CD4-positive, alpha-beta T cell treated with Interleukin-21 for 1 hour (primary cell): Measurements from ENCODE around the gene DTNA.
"Not testable (repeated sequence)": the region's sequence is repeated elsewhere in the genome, so short reads cannot be mapped to it uniquely, and the experiment has no call there.

Experiments used
- DNase-seq: peaks from one replicate; pipeline ENCODE4 v3.0.0-alpha.2; 2020

The DTNA gene

GRCh38 chr18:34726286-34727004, 16.3 kb downstream of the DTNA start:
- DNase-seq, result no peak

- no peak for DNase-seq
Measured at GRCh38 chr18:34729264-34729663, 19.2 kb downstream of the DTNA start.

DNA sequence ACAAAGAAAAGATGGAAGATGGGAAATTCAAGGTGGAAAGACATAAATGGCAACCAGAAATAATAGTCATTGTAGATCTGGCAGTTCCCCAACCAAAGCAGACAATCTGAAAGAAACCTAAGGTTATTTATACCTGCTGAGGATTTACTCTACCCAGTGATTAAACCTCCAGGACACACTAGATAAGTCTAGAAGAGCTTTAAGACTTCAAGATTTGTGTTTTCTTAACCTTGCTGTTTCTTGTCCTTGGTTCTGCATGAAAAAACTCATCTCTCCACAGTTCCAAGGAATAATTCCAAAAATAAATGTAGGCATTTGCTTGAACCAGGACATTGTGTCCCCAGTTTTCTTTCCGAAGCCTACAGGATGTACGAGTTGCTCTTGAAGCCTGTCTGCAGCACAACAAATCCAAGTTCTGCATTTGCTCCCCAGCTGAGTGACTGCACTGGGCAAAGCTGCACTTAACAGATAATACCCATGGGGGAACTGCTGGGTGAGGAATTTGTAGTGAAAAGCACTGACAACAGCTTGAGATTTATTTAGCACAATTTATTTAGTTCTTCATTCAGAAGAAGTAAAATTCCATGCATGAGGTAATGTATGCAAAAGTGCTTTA, 19.8 kb downstream of the DTNA start:
- no peak for DNase-seq

DNA sequence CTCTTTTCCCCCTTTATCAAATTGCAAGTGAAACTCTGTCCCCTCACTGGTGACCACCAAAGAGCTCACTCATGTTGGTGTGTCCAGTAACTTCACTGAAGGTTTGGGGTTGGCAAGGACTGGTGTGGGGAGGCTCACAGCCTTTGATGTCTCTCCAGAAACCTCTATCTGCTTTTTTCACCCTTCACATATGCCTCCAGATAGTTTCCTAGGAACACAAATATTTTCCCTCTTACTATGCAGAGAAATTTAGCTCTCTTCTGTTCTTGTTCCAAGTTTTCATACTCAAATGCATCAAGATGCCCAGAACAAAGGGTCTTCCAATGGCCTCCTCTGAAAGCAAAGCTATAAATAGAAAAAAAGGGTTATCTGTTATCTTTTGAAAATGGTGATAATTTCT, 20.7 kb downstream of the DTNA start:
- no peak for DNase-seq

- no peak for DNase-seq
Measured at GRCh38 chr18:34734056-34734455, 24.0 kb downstream of the DTNA start.

GRCh38 chr18:34734526-34734925, 24.4 kb downstream of the DTNA start:
- DNase-seq, result not testable (repeated sequence)

DNA sequence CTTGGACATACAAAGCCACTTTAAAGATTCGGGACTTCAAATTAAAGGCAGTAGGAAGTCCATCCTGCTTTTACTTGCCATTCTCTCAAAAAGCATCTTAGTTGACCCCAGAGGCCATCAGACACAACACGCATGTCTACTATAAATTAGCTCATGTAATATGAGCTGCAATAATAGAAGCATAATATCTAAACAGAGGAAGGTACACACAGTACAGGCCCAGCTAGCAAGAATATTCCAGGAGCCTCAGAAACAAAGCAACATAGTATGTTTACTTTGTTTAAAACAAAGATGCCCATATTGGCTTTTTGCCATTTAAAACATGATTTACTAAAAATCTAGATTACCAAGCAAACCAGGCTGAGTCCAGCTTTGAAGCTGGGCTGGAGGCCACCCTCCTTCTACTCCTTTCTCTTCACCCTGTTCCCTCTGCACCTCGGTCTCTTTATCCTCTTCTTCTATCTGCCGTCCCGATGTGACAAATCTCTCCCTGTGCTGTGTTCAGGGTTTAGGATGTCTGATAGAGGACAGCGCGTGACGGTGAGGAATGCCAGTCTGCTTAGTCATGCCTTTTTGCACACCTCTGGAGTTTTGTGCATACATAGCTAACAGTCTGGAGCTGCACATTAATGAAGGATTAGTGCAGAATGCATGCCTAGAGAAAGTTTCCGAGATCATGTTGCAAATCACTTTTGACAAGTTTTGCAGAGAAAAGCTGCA, 28.2 kb downstream of the DTNA start:
- DNase-seq, result no peak

DNA sequence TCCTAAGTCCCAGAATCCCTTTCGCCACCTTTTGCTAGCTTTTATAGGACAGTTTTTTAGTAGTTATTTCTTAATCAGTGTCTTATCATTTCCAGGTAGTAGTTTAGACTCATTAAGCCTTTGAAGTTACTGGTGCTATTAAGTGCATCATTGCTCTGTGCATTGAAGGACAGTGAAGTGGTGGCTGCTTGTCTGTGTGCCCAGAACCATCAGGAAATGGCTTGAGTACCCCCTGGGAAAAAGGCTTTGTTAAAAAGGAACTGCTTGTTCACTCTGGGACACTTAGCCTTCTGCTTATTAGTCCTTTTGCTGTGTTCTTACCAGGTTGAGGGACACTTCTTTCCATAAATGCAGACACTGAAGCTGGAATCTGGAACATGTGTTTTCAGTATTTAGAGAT, 30.0 kb downstream of the DTNA start:
- no peak for DNase-seq

DNA sequence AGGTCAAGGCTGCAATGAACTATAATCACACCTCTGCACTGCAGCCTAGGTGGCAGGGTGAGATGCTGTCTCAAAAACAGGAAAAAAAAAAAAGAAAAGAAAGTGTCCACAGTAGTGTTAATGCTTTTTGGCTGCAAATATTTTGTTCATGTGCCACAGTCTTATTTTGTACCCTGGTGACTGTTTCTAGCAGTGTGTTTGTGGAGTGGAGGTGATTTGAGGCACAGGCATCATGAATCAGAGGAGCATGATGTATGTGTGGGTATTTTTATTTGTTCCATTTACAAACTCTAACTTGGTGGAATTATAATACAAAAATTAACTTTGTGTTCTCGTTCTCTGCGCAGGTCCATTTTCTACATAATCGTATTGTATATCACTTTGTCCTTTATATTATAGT, 30.6 kb downstream of the DTNA start:
- no peak for DNase-seq

GRCh38 chr18:34741401-34741800, 31.3 kb downstream of the DTNA start:
- DNase-seq, result no peak

GRCh38 chr18:34742891-34743341, 32.8 kb downstream of the DTNA start:
- DNase-seq, result no peak

DNA sequence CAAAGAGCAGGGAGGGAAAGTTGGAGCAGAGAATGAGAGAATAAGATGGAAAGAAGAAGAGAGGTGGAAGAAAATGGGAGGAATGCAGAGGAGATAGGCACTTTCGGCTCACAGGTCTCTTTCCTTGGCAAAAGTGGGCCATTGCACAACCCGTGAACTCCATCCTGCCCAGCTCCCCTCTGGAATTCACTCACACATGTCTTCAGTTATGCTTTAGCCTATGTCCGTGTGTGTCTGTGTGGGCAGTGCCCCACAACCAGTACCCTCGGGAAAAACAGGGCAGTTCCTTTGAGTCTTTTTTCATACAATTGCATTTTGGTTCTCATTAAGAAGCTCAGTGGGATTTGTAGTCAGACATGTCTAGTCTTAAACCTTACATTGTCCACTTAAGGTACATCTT, 34.5 kb downstream of the DTNA start:
- DNase-seq, result no peak

- DNase-seq, result no peak
Measured at GRCh38 chr18:34746614-34747013, 36.5 kb downstream of the DTNA start.

DNA sequence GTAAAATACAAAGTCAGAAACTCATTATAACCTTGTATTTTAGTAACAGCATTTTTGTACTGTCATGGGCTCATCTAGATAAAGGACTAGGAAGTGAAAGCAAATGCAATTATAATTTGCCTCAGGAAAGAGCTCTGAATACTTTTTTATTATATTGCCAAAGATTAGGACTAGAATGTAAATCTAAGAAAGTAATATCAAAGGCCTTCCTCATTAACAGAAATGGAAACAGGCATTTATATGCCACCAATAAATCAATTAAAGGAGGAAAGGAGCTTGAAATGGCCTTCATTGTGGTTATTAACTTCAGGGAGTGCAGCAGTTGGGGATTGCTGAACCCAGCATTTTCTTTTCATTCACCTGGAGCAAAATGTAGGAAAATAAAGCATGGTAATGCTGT, 39.6 kb downstream of the DTNA start:
- no peak for DNase-seq

DNA sequence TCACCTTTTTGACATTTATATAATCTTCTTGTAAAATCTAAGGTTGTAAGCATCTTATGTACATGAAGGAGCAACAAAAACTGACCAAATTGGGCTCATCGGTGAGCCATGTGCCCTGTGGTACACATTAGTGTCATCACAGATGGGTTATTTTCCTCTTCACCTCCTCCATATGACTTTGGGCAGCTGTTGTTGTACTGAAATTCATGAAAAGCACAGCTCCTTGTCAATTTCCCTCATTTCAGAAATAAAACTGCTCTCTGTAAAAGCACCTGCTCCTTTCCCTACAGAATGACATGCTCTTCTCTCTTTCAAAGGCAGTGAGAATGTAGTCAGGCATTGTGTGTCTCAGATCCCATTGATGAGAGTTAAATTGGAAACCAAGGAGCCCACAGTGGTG, 42.0 kb downstream of the DTNA start:
- no peak for DNase-seq

GRCh38 chr18:34754300-34754699, 44.2 kb downstream of the DTNA start:
- no peak for DNase-seq

GRCh38 chr18:34757666-34758065, 47.6 kb downstream of the DTNA start:
- DNase-seq, result no peak

- no peak for DNase-seq
Measured at GRCh38 chr18:34758378-34758948, 48.4 kb downstream of the DTNA start.

GRCh38 chr18:34760444-34760843, 50.3 kb downstream of the DTNA start:
- DNase-seq, result no peak

GRCh38 chr18:34764451-34764850, 54.4 kb downstream of the DTNA start:
- no peak for DNase-seq

DNA sequence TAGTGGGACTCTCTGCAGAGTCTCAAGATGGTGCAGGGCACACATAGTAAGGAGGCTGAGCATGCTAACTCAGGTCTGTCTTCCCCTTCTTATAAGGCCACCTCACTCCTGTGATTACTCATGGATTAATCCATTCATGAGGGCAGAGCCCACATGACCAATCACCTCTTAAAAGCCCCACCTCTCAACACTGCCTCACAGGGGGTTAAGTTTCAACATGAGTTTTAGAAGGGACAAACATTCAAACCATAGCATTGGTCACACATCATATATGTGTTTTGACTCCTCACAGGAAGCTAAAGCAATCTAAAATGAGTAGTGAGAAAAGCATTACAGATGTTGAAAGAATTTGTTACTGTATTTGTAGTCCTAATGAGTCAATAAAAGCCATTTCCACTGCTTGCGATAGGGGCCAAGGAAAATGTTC, 57.5 kb downstream of the DTNA start:
- no peak for DNase-seq

DNA sequence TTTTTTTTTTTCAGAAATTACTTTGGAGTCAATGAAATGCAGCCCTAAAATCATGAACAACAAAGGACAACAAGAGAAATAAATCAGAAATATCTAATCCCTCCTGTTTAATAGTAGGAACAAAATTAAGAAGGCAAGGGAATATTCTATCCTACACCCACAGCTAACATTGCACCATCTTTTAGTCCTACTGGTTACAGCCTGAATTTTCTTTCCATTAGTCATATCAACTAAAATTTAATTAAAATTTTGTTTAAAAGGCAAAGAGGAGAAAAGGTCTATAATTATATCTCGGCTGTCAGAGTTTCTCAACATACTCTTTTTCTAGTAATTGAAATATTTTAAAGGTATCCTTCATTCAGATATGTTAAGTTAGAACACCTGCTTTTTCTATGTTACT, 61.9 kb downstream of the DTNA start:
- DNase-seq, result no peak

GRCh38 chr18:34772887-34773286, 62.8 kb downstream of the DTNA start:
- DNase-seq, result no peak

DNA sequence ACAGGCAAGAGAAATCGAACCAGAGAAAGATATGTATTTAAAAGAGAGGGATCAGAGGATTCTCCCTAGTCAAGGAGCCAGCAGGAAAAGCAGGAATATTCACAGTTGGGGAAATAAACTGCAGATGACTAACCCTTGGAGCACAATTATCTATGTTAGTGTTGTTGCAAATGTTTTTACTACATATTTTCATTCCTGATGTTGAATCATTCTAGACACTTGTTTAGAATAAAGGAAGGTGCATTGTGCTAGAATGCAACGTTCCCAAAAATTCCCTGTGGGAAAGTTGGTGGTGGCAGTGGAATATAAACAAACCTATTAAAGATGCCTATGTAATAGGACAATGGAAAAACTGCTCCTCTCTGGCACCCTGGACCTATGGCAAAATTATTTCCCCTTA, 63.3 kb downstream of the DTNA start:
- DNase-seq, result no peak
